Neural cell (in vitro differentiated cells): ENCODE data around the gene JAK3. TPM values are rescaled to one million over a fixed set of nuclear protein-coding genes. Genes with fewer than 3 reads are reported as not detected.

Source experiments
- H2AFZ ChIP-seq: fragments of 200-600, 300-800 bp; sonication (generic), shearing (Covaris generic); 2 replicates; pipeline ENCODE4 v1.6.0; 2014; ENCODE audit warnings: low read depth, mild to moderate bottlenecking, antibody characterized with exemption, low read length, moderate library complexity
- H3F3A ChIP-seq: fragments of 200-600 bp; shearing (Covaris generic); 2 replicates; pipeline ENCODE4 v1.6.1; 2016; ENCODE audit warnings: mild to moderate bottlenecking, moderate library complexity, mixed read lengths, antibody characterized with exemption, low read length; ENCODE audit not compliant: insufficient read depth, poor library complexity, severe bottlenecking
- H3K27ac ChIP-seq: fragments of 200-600, 300-800 bp; sonication (generic), shearing (Covaris generic); 2 replicates; pipeline ENCODE4 v1.5.1; 2014; ENCODE audit warnings: mild to moderate bottlenecking, low read length, moderate library complexity
- H3K27me3 ChIP-seq: fragments of 300-800, 200-600 bp; sonication (generic), shearing (Covaris generic); 2 replicates; pipeline ENCODE4 v1.6.0; 2014; ENCODE audit warnings: mild to moderate bottlenecking, low read depth, low read length, moderate library complexity; ENCODE audit not compliant: insufficient read depth
- H3K36me3 ChIP-seq: fragments of 300-800, 200-600 bp; sonication (generic), shearing (Covaris generic); 2 replicates; pipeline ENCODE4 v1.5.1; 2014; ENCODE audit warnings: mild to moderate bottlenecking, antibody characterized with exemption, low read length, moderate library complexity; ENCODE audit not compliant: insufficient read depth
- H3K4me2 ChIP-seq: fragments of 300-800, 200-600 bp; sonication (generic), shearing (Covaris generic); 2 replicates; pipeline ENCODE4 v1.6.0; 2014; ENCODE audit warnings: mild to moderate bottlenecking, low read length
- H3K4me3 ChIP-seq: fragments of 300-800, 200-600 bp; sonication (generic), shearing (Covaris generic); 2 replicates; pipeline ENCODE4 v1.5.1; 2014; ENCODE audit warnings: mild to moderate bottlenecking, low read length, moderate library complexity
- H3K79me2 ChIP-seq: fragments of 200-600 bp; shearing (Covaris generic); replicated peaks from 2 replicates; pipeline ENCODE4 v1.6.0; 2014; ENCODE audit warnings: mild to moderate bottlenecking, low read length, moderate library complexity; ENCODE audit not compliant: insufficient read depth
- H3K9ac ChIP-seq: fragments of 300-800, 200-600 bp; sonication (generic), shearing (Covaris generic); 2 replicates; pipeline ENCODE4 v1.6.1; 2016; ENCODE audit warnings: mild to moderate bottlenecking, low read length, mixed read lengths
- H3K9me2 ChIP-seq: fragments of 200-600 bp; shearing (Covaris generic); 2 replicates; pipeline ENCODE4 v1.6.1; 2016; ENCODE audit warnings: mild to moderate bottlenecking, low read length, mixed read lengths; ENCODE audit not compliant: insufficient read depth
- H3K9me3 ChIP-seq: fragments of 200-600, 300-800 bp; sonication (generic), shearing (Covaris generic); 2 replicates; pipeline ENCODE4 v1.6.1; 2016; ENCODE audit warnings: mild to moderate bottlenecking, mixed run types, low read length, moderate library complexity, mixed read lengths
- H4K20me1 ChIP-seq: fragments of 200-600 bp; shearing (Covaris generic); 2 replicates; pipeline ENCODE4 v1.6.1; 2016; ENCODE audit warnings: mild to moderate bottlenecking, mixed run types; ENCODE audit not compliant: insufficient read depth
- CTCF ChIP-seq: fragments of 450-650 bp; IDR thresholded peaks from 2 replicates; pipeline ENCODE4 v1.5.1; 2014; ENCODE audit warnings: antibody characterized with exemption, mild to moderate bottlenecking, moderate library complexity; ENCODE audit not compliant: poor library complexity, severe bottlenecking
- EP300 ChIP-seq: fragments of 450-650 bp; conservative IDR thresholded peaks from 2 replicates; pipeline ENCODE4 v1.6.1; 2014; ENCODE audit warnings: antibody characterized with exemption, mild to moderate bottlenecking, moderate library complexity; ENCODE audit not compliant: poor library complexity, severe bottlenecking
- EZH2 ChIP-seq: fragments of 200-600, 300-800 bp; shearing (Covaris generic), sonication (generic); IDR thresholded peaks from 2 replicates; pipeline ENCODE4 v1.6.1; 2014; ENCODE audit warnings: antibody characterized with exemption, low read length, borderline replicate concordance, mild to moderate bottlenecking; ENCODE audit not compliant: insufficient read depth, poor library complexity, severe bottlenecking
- MXI1 ChIP-seq: fragments of 450-650 bp; conservative IDR thresholded peaks from 2 replicates; pipeline ENCODE4 v1.6.1; 2014; ENCODE audit warnings: antibody characterized with exemption, mild to moderate bottlenecking; ENCODE audit not compliant: poor library complexity, severe bottlenecking
- POLR2AphosphoS5 ChIP-seq: IDR thresholded peaks from 2 replicates; pipeline ENCODE4 v1.6.1; 2012
- RAD21 ChIP-seq: fragments of 450-650 bp; conservative IDR thresholded peaks from 2 replicates; pipeline ENCODE4 v1.6.1; 2014; ENCODE audit warnings: antibody characterized with exemption, mild to moderate bottlenecking, moderate library complexity
- SMC3 ChIP-seq: fragments of 450-650 bp; conservative IDR thresholded peaks from 2 replicates; pipeline ENCODE4 v1.6.1; 2014; ENCODE audit warnings: antibody characterized with exemption, mild to moderate bottlenecking, moderate library complexity; ENCODE audit not compliant: poor library complexity
- TAF1 ChIP-seq: IDR thresholded peaks from 2 replicates; pipeline ENCODE4 v1.6.1; 2012; ENCODE audit warnings: low read depth
- polyA plus RNA-seq: library from polyadenylated mRNA; depleted of rRNA; stranded (reverse); fragments of >200 nt; gene quantifications from 2 replicates; pipeline ENCODE4 v1.2.3, GENCODE V29; 2014
- TF ChIP-seq, protein P1 (sequence below): IDR thresholded peaks from 2 replicates; pipeline ENCODE4 v1.6.1; 2012; ENCODE audit warnings: borderline replicate concordance

JAK3 gene
- polyA plus RNA-seq, 1 donor from 2014 or later = 0.11 TPM

DNA sequence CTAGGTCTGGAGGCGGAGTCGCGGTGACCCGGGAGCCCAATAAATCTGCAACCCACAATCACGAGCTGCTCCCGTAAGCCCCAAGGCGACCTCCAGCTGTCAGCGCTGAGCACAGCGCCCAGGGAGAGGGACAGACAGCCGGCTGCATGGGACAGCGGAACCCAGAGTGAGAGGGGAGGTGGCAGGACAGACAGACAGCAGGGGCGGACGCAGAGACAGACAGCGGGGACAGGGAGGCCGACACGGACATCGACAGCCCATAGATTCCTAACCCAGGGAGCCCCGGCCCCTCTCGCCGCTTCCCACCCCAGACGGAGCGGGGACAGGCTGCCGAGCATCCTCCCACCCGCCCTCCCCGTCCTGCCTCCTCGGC, 24.1 kb upstream of the JAK3 start, which contains the start of gene SLC5A5:
Gene SLC5A5, plus strand, starts transcription at position 68 of the 373 bp plus-strand sequence. CDS start 375 bp downstream, outside the sequence.
- Histone ChIP-seq H3K36me3 (no peaks in the 10 kb centered on the region), H4K20me1 (no peaks in the 10 kb centered on the region), H3K27me3 (peaks cover 5% of the 10 kb centered on the region), H3K9ac (no peak within 1 kb of the TSS), H3K79me2 (no peaks in the 10 kb centered on the region), H3K4me2 (no peak within 1 kb of the TSS), H3K9me3 (no peaks in the 10 kb centered on the region), H3F3A (no peaks in the 10 kb centered on the region), H3K27ac (no peak within 1 kb of the TSS), H3K9me2 (no peaks in the 10 kb centered on the region), H3K4me3 (no peak within 1 kb of the TSS), H2AFZ (no peak within 1 kb of the TSS)
- TF ChIP-seq EP300 (no peak), RAD21 (no peak), MXI1 (no peak), TAF1 (no peak), EZH2 (no peak), SMC3 (no peak), CTCF (no peak), POLR2AphosphoS5 (no peak)
- TF ChIP-seq, protein P1, sequence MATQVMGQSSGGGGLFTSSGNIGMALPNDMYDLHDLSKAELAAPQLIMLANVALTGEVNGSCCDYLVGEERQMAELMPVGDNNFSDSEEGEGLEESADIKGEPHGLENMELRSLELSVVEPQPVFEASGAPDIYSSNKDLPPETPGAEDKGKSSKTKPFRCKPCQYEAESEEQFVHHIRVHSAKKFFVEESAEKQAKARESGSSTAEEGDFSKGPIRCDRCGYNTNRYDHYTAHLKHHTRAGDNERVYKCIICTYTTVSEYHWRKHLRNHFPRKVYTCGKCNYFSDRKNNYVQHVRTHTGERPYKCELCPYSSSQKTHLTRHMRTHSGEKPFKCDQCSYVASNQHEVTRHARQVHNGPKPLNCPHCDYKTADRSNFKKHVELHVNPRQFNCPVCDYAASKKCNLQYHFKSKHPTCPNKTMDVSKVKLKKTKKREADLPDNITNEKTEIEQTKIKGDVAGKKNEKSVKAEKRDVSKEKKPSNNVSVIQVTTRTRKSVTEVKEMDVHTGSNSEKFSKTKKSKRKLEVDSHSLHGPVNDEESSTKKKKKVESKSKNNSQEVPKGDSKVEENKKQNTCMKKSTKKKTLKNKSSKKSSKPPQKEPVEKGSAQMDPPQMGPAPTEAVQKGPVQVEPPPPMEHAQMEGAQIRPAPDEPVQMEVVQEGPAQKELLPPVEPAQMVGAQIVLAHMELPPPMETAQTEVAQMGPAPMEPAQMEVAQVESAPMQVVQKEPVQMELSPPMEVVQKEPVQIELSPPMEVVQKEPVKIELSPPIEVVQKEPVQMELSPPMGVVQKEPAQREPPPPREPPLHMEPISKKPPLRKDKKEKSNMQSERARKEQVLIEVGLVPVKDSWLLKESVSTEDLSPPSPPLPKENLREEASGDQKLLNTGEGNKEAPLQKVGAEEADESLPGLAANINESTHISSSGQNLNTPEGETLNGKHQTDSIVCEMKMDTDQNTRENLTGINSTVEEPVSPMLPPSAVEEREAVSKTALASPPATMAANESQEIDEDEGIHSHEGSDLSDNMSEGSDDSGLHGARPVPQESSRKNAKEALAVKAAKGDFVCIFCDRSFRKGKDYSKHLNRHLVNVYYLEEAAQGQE = no peak

GRCh38 chr19:17871032-17871877, 23.5 kb upstream of the JAK3 start:
- H3K9me3 ChIP-seq = no peaks in the 10 kb centered on the region
- no peaks in the 10 kb centered on the region for H3F3A ChIP-seq
- no peaks in the 10 kb centered on the region for H4K20me1 ChIP-seq
- no peaks in the 10 kb centered on the region for H3K36me3 ChIP-seq
- H3K4me2 ChIP-seq = no peak overlapping the region
- H3K4me3 ChIP-seq = no peak overlapping the region
- H3K79me2 ChIP-seq = no peaks in the 10 kb centered on the region
- H3K27ac ChIP-seq = no peak overlapping the region
- TF ChIP-seq EP300 (no peak), POLR2AphosphoS5 (no peak), RAD21 (no peak), SMC3 (no peak)
- TF ChIP-seq, protein P1 = no peak
- no peaks in the 10 kb centered on the region for H3K9me2 ChIP-seq
- H3K27me3 ChIP-seq = peaks cover 5% of the 10 kb centered on the region
- no peak overlapping the region for H3K9ac ChIP-seq
- no peak overlapping the region for H2AFZ ChIP-seq
